Heart left ventricle (tissue), 16 donors: ENCODE measurements around the gene RBM20. TPM values are rescaled to one million over a fixed set of nuclear protein-coding genes. Genes with fewer than 3 reads are reported as not detected.

Experiments
- ATAC-seq, 4 donors: fragments of 200-7000 bp; cut with Tn5 transposase; one replicate each; pipeline ENCODE4 v1.9.1; 2020 to 2022; ENCODE audit warnings: moderate library complexity in 4 of 4, mild to moderate bottlenecking in 3 of 4, moderate number of reproducible peaks in 1 of 4
- DNase-seq, 5 donors: peaks; one replicate each; pipeline ENCODE4 v3.0.0-alpha.2; 2020
- H3K27ac ChIP-seq, 12 donors: fragments of 200-600 bp; sonication (generic) in 4 of 12; one replicate each; pipeline versions ENCODE4 v1.5.0 to v1.8.0; 2016 to 2022; ENCODE audit warnings: mild to moderate bottlenecking in 2 of 12
- H3K27me3 ChIP-seq, 9 donors: fragments of 200-600 bp; sonication (generic) in 2 of 9; one replicate each; pipeline versions ENCODE4 v1.5.1 to v1.8.0; 2016 to 2022; ENCODE audit warnings: mild to moderate bottlenecking in 3 of 9
- H3K36me3 ChIP-seq, 9 donors: fragments of 200-600 bp; sonication (generic) in 2 of 9; one replicate each; pipeline versions ENCODE4 v1.5.0 to v1.8.0; 2018 to 2022; ENCODE audit warnings: mild to moderate bottlenecking in 2 of 9
- H3K4me1 ChIP-seq, 12 donors: fragments of 200-600 bp; sonication (generic) in 4 of 12; one replicate each; pipeline versions ENCODE4 v1.5.0 to v1.8.0; 2016 to 2022; ENCODE audit warnings: mild to moderate bottlenecking in 3 of 12
- H3K4me3 ChIP-seq, 12 donors: fragments of 200-600 bp; sonication (generic) in 4 of 12; one replicate each; pipeline versions ENCODE4 v1.5.0 to v1.8.0; 2017 to 2022; ENCODE audit warnings: mild to moderate bottlenecking in 9 of 12, moderate library complexity in 4 of 12
- H3K9me3 ChIP-seq, 12 donors: fragments of 200-600 bp; sonication (generic) in 4 of 12; one replicate each; pipeline versions ENCODE4 v1.5.0 to v1.8.0; 2016 to 2022; ENCODE audit warnings: mild to moderate bottlenecking in 1 of 12
- POLR2A ChIP-seq, 2 donors: fragments of 450-650 bp; IDR thresholded peaks; one replicate each; pipeline ENCODE4 v1.6.1; 2017; ENCODE audit warnings: antibody characterized with exemption in 2 of 2, mild to moderate bottlenecking in 2 of 2, moderate library complexity in 2 of 2
- WGBS, 4 donors: extraction: QIAGEN DNeasy Blood & Tissue Kit in 2 of 4; methylation state at CpG; one replicate each; pipeline versions ENCODE4 v1.1.5 to v1.1.7; 2013 to 2018; 5-methylcytosine and 5-hydroxymethylcytosine counted together
- intact Hi-C, 10 donors: fragments of 100-400 bp; cut with DNase I; formaldehyde crosslinking; loops; one replicate each; pipeline versions ENCODE4 v1.11.1 to v1.14.2; 2022
- polyA plus RNA-seq, 2 donors: library from polyadenylated mRNA; stranded (reverse); fragments of 200-250 nt; gene quantifications; one replicate each; pipeline ENCODE4 v1.2.3, GENCODE V29; 2013
- total RNA-seq, 9 donors: library from RNA; depleted of rRNA in 2 of 9; stranded (reverse); fragments of >200 nt in 2 of 9; fragmentation: NEBNext Ultra II Directional in 3 of 9; extraction: Animal tissue kit (Norgen Biotek cat#: 25700) in 3 of 9; gene quantifications; one replicate each; pipeline versions ENCODE4 v1.1.0 to v1.2.4, GENCODE V29; 2016 to 2023
- TF ChIP-seq, protein P1 (sequence below), 12 donors: fragments of 200-600 bp; sonication (generic) in 4 of 12; IDR thresholded peaks; one replicate each; pipeline versions ENCODE4 v1.5.0 to v1.8.0; 2018 to 2022; ENCODE audit warnings: antibody characterized with exemption in 12 of 12, mild to moderate bottlenecking in 5 of 12
- donor health status: ischemic (EF 13 %, LVEDD 7.1; RV severe dilation, severe dysfunction).
- donor health status: healthy with polysubstance abuse.
- donor health status: DM: no; HTN: yes; CAD: no.
- donor health status: DM: no; HTN: no; CAD: no.
- donor health status: ischemic (EF 25% LVEDD 6.9; RV normal size, moderate dysfunction).
- donor health status: ischemic (EF 25% LVEDD 5.7; RV mildly dilated, moderate dysfunction).
- donor health status: healthy.
- donor health status: DM: yes; HTN: yes; CAD: no.
- donor health status: ischemic (EF 35%, LVEDD 5.7; RV mildly dilated, moderate dysfunction).
- donor health status: nonischemic (EF 11% LVEDD 7.7; RV severe dilation, severe dysfunction).
- donor health status: DM: yes; HTN: yes; CAD: no.
- donor health status: PGD.
- donor health status: ischemic (EF 29% LVEDD 5.4; RV normal size, mild dysfunction).
- donor health status: nonischemic (EF 23%, LVEDD 6.1; RV moderate dilation, normal function).

Gene RBM20
- total and polyA plus RNA-seq, 11 donors: 29.9 to 152 (median 91.2) TPM

DNA sequence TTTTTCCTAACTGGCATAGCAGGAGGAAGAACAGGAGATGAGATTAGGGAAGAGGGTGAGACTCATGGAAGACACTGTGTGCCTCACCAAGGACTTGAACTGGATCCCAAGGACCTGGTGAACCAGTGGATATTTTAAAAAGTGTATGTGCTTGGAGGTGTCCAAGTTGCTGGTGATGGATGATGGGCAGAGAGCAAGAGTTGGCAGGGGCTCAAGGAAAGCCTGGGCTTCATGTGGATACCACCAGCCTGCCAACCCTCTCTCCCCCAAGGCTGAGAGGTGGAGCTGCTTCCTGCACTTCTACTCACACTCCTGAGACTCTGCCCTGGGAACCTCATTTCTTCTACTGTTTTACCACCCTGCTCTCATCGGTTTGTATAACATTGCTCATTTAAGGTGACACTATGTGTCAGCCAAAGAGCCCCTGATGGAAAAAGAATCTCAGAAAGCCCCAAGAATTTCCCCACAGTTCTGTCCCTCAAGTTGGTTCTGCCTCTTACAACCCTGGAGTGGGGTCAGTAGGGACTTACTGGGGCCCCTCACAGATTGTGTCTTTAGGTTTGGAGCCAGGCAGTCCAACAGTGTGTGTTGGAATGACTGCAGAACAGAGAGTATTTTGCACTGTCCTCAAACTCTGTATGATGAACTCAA, 171.3 kb downstream of the RBM20 start:
- H3K36me3 ChIP-seq: peaks cover 0 to 53% (median 0%) of the 10 kb centered on the region in 9 donors
- intact Hi-C loops: no loop called here
- DNase-seq (peak in 3 of 5 donors; percentile 53 to 84 (median 81)), ATAC-seq (peak; percentile 38 to 72 (median 54))
- 41 to 59% (median 46%) methylated on average over 1 of the region's 1 CpG for WGBS, 4 donors
- H3K27ac ChIP-seq: peak overlapping the region in 10 of 12 donors; percentile 16 to 89 (median 38)
- no peak overlapping the region for H3K4me3 ChIP-seq
- no peaks in the 10 kb centered on the region for H3K27me3 ChIP-seq
- no peaks in the 10 kb centered on the region for H3K9me3 ChIP-seq
- TF ChIP-seq, protein P1, sequence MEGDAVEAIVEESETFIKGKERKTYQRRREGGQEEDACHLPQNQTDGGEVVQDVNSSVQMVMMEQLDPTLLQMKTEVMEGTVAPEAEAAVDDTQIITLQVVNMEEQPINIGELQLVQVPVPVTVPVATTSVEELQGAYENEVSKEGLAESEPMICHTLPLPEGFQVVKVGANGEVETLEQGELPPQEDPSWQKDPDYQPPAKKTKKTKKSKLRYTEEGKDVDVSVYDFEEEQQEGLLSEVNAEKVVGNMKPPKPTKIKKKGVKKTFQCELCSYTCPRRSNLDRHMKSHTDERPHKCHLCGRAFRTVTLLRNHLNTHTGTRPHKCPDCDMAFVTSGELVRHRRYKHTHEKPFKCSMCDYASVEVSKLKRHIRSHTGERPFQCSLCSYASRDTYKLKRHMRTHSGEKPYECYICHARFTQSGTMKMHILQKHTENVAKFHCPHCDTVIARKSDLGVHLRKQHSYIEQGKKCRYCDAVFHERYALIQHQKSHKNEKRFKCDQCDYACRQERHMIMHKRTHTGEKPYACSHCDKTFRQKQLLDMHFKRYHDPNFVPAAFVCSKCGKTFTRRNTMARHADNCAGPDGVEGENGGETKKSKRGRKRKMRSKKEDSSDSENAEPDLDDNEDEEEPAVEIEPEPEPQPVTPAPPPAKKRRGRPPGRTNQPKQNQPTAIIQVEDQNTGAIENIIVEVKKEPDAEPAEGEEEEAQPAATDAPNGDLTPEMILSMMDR (IDR thresholded peaks at IDR 0.05): no peak
- no peak for TF ChIP-seq POLR2A (IDR thresholded peaks at IDR 0.05)
- peaks cover 6 to 96% (median 42%) of the 10 kb centered on the region in 12 donors for H3K4me1 ChIP-seq

DNA sequence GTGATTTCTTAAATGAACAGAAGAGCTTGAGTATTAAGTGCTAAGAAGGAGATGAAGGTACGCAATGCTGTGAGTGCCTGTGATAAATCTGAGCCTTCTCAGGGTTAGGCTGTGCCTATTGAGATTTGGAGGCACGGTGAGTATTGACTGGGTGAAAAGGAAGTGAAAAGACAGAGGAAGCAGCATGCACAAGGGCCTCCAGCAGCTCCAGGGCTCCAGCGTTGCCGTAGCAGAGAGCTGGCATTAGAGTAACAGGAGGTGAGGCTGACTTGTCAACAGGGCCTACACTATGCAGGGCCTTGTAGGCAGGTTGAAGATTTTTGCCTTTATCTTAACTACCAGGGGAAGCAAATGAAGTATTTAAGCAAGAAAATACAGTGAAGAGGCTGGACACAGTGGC, 173.5 kb downstream of the RBM20 start:
- no peak for DNase-seq
- Histone ChIP-seq H3K4me3 (no peak overlapping the region), H3K36me3 (peaks cover 0 to 57% (median 0%) of the 10 kb centered on the region in 9 donors), H3K27ac (peak overlapping the region in 8 of 12 donors; percentile 8 to 89 (median 38)), H3K4me1 (peaks cover 8 to 100% (median 58%) of the 10 kb centered on the region in 12 donors), H3K27me3 (no peaks in the 10 kb centered on the region), H3K9me3 (no peaks in the 10 kb centered on the region)
- no peak for TF ChIP-seq POLR2A (IDR thresholded peaks at IDR 0.05)
- TF ChIP-seq, protein P1 (IDR thresholded peaks at IDR 0.05): no peak
- WGBS, 4 donors: 49 to 66% (median 58%) methylated on average over 4 of the region's 4 CpGs
- intact Hi-C loops: no loop called here
- ATAC-seq: no peak

DNA sequence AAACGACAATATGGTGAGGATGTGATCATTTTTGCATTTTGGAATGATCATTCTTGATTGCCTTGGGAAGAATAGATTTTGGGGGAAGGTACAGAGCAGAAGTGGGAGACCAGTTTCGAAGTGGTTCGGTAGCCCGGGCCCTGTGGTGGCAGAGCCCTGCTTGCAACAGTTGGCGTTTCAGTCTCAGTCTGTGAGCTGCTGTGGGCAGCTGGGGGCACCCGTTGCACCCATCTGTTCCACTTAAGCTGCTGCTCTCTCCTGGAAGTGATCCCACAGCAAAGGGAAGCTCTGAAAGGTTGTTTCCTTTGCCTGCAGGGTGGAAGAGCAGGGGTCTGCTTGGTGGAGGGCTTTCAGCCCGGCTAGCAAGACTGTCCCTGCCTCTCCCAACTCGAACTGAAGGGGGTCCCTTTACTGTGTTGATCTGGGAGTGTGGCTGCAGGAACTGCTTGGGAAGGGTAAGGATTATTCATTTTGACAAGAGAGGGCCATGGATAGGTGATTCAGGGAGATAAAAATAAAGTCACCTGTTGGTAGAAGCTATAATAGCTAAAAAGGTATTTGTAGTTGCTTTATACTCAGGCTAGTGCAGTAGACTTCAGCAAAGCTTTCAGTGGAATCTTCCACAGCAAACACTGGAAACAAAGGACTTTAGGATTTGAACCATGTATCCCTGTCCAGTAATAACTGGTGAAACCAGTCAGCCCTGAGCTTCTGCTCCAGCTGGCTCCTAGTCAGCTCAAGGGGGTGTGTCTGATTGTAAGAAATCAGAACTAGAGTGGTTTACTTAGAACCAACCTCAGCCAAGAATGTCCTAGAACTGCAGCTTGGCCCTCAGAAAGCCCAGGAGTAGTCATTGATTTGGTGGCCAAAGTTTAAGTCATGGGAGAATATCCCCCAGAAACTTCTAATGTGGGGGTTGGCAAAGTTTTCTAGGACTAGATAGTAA, 174.4 kb downstream of the RBM20 start:
- no peak overlapping the region for H3K4me3 ChIP-seq
- no peaks in the 10 kb centered on the region for H3K9me3 ChIP-seq
- no peak for TF ChIP-seq POLR2A (IDR thresholded peaks at IDR 0.05)
- H3K4me1 ChIP-seq: peaks cover 3 to 100% (median 60%) of the 10 kb centered on the region in 12 donors
- ATAC-seq: no peak
- no peaks in the 10 kb centered on the region for H3K27me3 ChIP-seq
- 67 to 76% (median 71%) methylated on average over 8 of the region's 8 CpGs for WGBS, 4 donors
- DNase-seq: no peak
- intact Hi-C loops: no loop called here
- peak overlapping the region in 11 of 12 donors; percentile 33 to 91 (median 78) for H3K27ac ChIP-seq
- peaks cover 0 to 53% (median 0%) of the 10 kb centered on the region in 9 donors for H3K36me3 ChIP-seq

DNA sequence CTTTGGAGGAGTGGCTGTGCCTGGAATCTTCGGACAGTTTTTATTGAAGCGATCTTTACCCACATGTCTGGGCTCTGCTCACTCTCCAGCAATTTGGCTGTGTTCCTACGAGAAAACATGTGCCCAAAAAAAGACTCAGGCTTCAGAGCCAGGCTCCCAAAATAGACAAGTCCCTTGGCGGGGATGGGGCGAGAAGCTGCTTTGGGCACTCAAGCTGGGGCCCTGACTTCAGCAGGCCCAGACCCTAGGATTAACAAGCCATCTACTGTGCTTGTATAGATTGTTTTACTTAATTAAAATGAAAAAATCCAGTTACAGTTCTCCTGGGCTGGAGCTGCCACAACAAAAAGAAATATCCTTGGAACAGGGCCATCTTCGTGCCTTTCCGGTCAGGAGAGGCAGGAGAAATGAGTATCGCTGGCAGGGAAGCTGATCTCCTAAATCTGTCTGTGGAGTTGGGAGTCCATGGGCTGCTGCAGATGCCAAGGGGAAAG, 176.2 kb downstream of the RBM20 start:
- TF ChIP-seq, protein P1 (IDR thresholded peaks at IDR 0.05): no peak
- TF ChIP-seq POLR2A (IDR thresholded peaks at IDR 0.05): no peak

More for the DNA sequence above, 176.2 kb downstream of the RBM20 start:
- Histone ChIP-seq H3K27ac (peak overlapping the region; percentile 61 to 91 (median 80)), H3K27me3 (no peaks in the 10 kb centered on the region), H3K9me3 (no peaks in the 10 kb centered on the region), H3K36me3 (peaks cover 0 to 54% (median 3%) of the 10 kb centered on the region in 9 donors), H3K4me1 (peaks cover 3 to 94% (median 52%) of the 10 kb centered on the region in 12 donors), H3K4me3 (no peak overlapping the region)
- DNase-seq (peak in 4 of 5 donors; percentile 77 to 80 (median 79)), ATAC-seq (peak; percentile 53 to 78 (median 64))
- intact Hi-C loops: loop anchor here in 4 of 10 donors (5.0 kb wide), 1 partner anchor 52 kb away; the partner anchor contains the start of gene PDCD4 (in 4 of the 4)
- WGBS, 4 donors: 8 to 24% (median 11%) methylated on average over 8 of the region's 8 CpGs
